GM10266 (cell line): ENCODE data around the gene DICER1.

Experiments
- DNase-seq: peaks from one replicate; pipeline ENCODE4 v3.0.0; 2012; ENCODE audit errors: extremely low spot score
- CTCF ChIP-seq: IDR thresholded peaks from 2 replicates; pipeline ENCODE4 v1.5.1; 2012; ENCODE audit warnings: mild to moderate bottlenecking, low read depth; ENCODE audit not compliant: control insufficient read depth, insufficient read depth; ENCODE audit errors: missing control alignments

Gene DICER1

GRCh38 chr14:95191445-95192199 is 34.3 kb upstream of the DICER1 start:
- TF ChIP-seq CTCF: no peak
- DNase-seq: no peak

- TF ChIP-seq CTCF: no peak
- no peak for DNase-seq
These were observed 33.5 kb upstream of the DICER1 start for GRCh38 chr14:95190857-95191256.

- TF ChIP-seq CTCF: no peak
- DNase-seq: no peak
These were observed 33.1 kb upstream of the DICER1 start for GRCh38 chr14:95190346-95190840.

GRCh38 chr14:95189367-95190132 is 32.2 kb upstream of the DICER1 start:
- TF ChIP-seq CTCF: no peak
- DNase-seq: no peak

GRCh38 chr14:95188380-95188779 is 31.1 kb upstream of the DICER1 start:
- no peak for DNase-seq
- TF ChIP-seq CTCF: no peak

GRCh38 chr14:95185767-95186392 is 28.6 kb upstream of the DICER1 start:
- no peak for TF ChIP-seq CTCF

More at GRCh38 chr14:95185767-95186392, 28.6 kb upstream of the DICER1 start:
- no peak for DNase-seq
